ENCODE measurements around the gene ZFP36L2.

- TF ChIP-seq CTCF (IDR thresholded peaks at IDR 0.05) (no peak), POLR2AphosphoS5 (IDR thresholded peaks at IDR 0.05) (no peak), EP300 (IDR thresholded peaks at IDR 0.05) (no peak)
Observed at GRCh38 chr2:43197588-43197896, 28.9 kb downstream of the ZFP36L2 start.

Data from gastroesophageal sphincter (tissue), 3 donors.